ENCODE measurements around the gene PRRC2A.

DNA sequence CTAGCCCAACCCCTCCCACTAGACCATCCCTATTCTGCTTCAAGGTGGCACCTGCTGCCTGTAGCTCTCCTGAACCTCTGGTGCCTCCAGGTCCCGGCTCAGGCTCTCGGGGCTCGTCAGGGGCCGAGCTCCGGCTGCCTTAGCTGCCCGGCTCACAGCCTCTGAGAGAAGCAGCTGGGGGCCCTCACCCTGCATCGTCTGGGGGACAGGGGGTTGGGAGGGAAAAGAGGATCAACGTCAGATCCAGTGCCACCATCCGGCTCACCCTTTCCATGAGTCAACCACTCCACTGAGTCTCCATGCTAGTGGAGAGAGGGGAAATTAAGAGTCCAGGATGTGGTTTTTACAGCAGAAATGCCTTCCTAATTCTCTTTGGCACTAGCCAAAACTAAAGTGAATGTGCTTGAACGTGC is 18.9 kb downstream of the PRRC2A start:
- no peak for TF ChIP-seq POLR2A (IDR thresholded peaks at IDR 0.05)
- TF ChIP-seq POLR2AphosphoS5 (IDR thresholded peaks at IDR 0.05): no peak

Measured in suprapubic skin (tissue), 4 donors.